IPS-11a (cell line): ENCODE measurements around the gene EIPR1.
"Not testable (repeated sequence)": the region's sequence is repeated elsewhere in the genome, so short reads cannot be mapped to it uniquely, and the experiment has no call there.

Source experiments
- H3K4me3 ChIP-seq: one replicate; pipeline ENCODE4 v1.5.1; 2013; ENCODE audit warnings: low read depth, low read length, control low read depth

EIPR1 gene

GRCh38 chr2:3291113-3291512 is 86.5 kb downstream of the EIPR1 start:
- no peak overlapping the region for H3K4me3 ChIP-seq

- no peak overlapping the region for H3K4me3 ChIP-seq
Measured at GRCh38 chr2:3290655-3291054, 87.0 kb downstream of the EIPR1 start.

- no peak overlapping the region for H3K4me3 ChIP-seq
Measured at GRCh38 chr2:3289971-3290370, 87.6 kb downstream of the EIPR1 start.

- H3K4me3 ChIP-seq = no peak overlapping the region
Measured at GRCh38 chr2:3289526-3289925, 88.1 kb downstream of the EIPR1 start.

- H3K4me3 ChIP-seq = no peak overlapping the region
Measured at GRCh38 chr2:3289171-3289515, 88.5 kb downstream of the EIPR1 start.

- no peak overlapping the region for H3K4me3 ChIP-seq
Measured at GRCh38 chr2:3288470-3289170, 89.0 kb downstream of the EIPR1 start.

- no peak overlapping the region for H3K4me3 ChIP-seq
Measured at GRCh38 chr2:3287896-3288295, 89.7 kb downstream of the EIPR1 start.

- H3K4me3 ChIP-seq = not testable (repeated sequence)
Measured at GRCh38 chr2:3286646-3287036, 91.0 kb downstream of the EIPR1 start.

- no peak overlapping the region for H3K4me3 ChIP-seq
Measured at GRCh38 chr2:3285901-3286645, 91.5 kb downstream of the EIPR1 start.

- H3K4me3 ChIP-seq = no peak overlapping the region
Measured at GRCh38 chr2:3284657-3285630, 92.7 kb downstream of the EIPR1 start.

GRCh38 chr2:3283876-3284656 is 93.6 kb downstream of the EIPR1 start:
- not testable (repeated sequence) for H3K4me3 ChIP-seq

GRCh38 chr2:3283206-3283605 is 94.4 kb downstream of the EIPR1 start:
- H3K4me3 ChIP-seq = no peak overlapping the region

- H3K4me3 ChIP-seq = no peak overlapping the region
Measured at GRCh38 chr2:3282056-3282998, 95.3 kb downstream of the EIPR1 start.

GRCh38 chr2:3280683-3281520 is 96.7 kb downstream of the EIPR1 start:
- H3K4me3 ChIP-seq = no peak overlapping the region

- no peak overlapping the region for H3K4me3 ChIP-seq
Measured at GRCh38 chr2:3280197-3280596, 97.4 kb downstream of the EIPR1 start.

- no peak overlapping the region for H3K4me3 ChIP-seq
Measured at GRCh38 chr2:3279236-3279960, 98.2 kb downstream of the EIPR1 start.

- no peak overlapping the region for H3K4me3 ChIP-seq
Measured at GRCh38 chr2:3278521-3279218, 98.9 kb downstream of the EIPR1 start.
